ENCODE measurements around the gene GABRA5. TPM values are rescaled to one million over a fixed set of nuclear protein-coding genes. Genes with fewer than 3 reads are reported as not detected.
"Not testable (repeated sequence)": the region's sequence is repeated elsewhere in the genome, so short reads cannot be mapped to it uniquely, and the experiment has no call there.

GABRA5 gene
- polyA plus RNA-seq, 12 donors = 0.08 to 0.71 (median 0.33) TPM; not detected in 2

- no peak for DNase-seq
These were observed 8.6 kb downstream of the GABRA5 start for GRCh38 chr15:26875476-26875850.

- DNase-seq = no peak
These were observed 11.0 kb downstream of the GABRA5 start for GRCh38 chr15:26877831-26878230.

GRCh38 chr15:26879706-26880105 is 12.8 kb downstream of the GABRA5 start:
- DNase-seq = no peak

- no peak for DNase-seq
These were observed 15.2 kb downstream of the GABRA5 start for GRCh38 chr15:26882112-26882511.

- DNase-seq = no peak
These were observed 15.9 kb downstream of the GABRA5 start for GRCh38 chr15:26882616-26883365.

- DNase-seq = no peak
These were observed 16.6 kb downstream of the GABRA5 start for GRCh38 chr15:26883466-26883865.

GRCh38 chr15:26886566-26886965 is 19.7 kb downstream of the GABRA5 start:
- no peak for DNase-seq

- no peak for DNase-seq
These were observed 21.2 kb downstream of the GABRA5 start for GRCh38 chr15:26887926-26888666.

- DNase-seq = no peak
These were observed 21.9 kb downstream of the GABRA5 start for GRCh38 chr15:26888761-26889160.

- DNase-seq = peak; percentile 73
These were observed 22.5 kb downstream of the GABRA5 start for GRCh38 chr15:26889298-26889898.

GRCh38 chr15:26890451-26890850 is 23.6 kb downstream of the GABRA5 start:
- DNase-seq = no peak

- no peak for DNase-seq
These were observed 24.1 kb downstream of the GABRA5 start for GRCh38 chr15:26890988-26891387.

GRCh38 chr15:26891448-26892181 is 24.8 kb downstream of the GABRA5 start:
- DNase-seq = peak; percentile 86

GRCh38 chr15:26892182-26892518 is 25.3 kb downstream of the GABRA5 start:
- no peak for DNase-seq

- no peak for DNase-seq
These were observed 25.8 kb downstream of the GABRA5 start for GRCh38 chr15:26892678-26893077.

GRCh38 chr15:26893351-26894065 is 26.6 kb downstream of the GABRA5 start:
- no peak for DNase-seq

GRCh38 chr15:26894181-26894580 is 27.3 kb downstream of the GABRA5 start:
- DNase-seq = no peak

- not testable (repeated sequence) for DNase-seq
These were observed 28.5 kb downstream of the GABRA5 start for GRCh38 chr15:26895346-26895745.

GRCh38 chr15:26899658-26900057 is 32.8 kb downstream of the GABRA5 start:
- DNase-seq = no peak

GRCh38 chr15:26901041-26901440 is 34.2 kb downstream of the GABRA5 start:
- no peak for DNase-seq

GRCh38 chr15:26910715-26911114 is 43.9 kb downstream of the GABRA5 start:
- DNase-seq = no peak

GRCh38 chr15:26921433-26921832 is 54.6 kb downstream of the GABRA5 start:
- no peak for DNase-seq

Measured in muscle of arm (tissue), 12 donors.